Nephron progenitor cell (in vitro differentiated cells): ENCODE results near the gene TACC3.

Experiments
- DNase-seq: peaks from one replicate; pipeline ENCODE4 v3.0.0; 2021
- H3K27ac Mint-ChIP-seq: 2 replicates; pipeline ENCODE4 v1.8.0; 2021; ENCODE audit warnings: mild to moderate bottlenecking, moderate library complexity, mixed read lengths
- H3K27me3 Mint-ChIP-seq: 2 replicates; pipeline ENCODE4 v1.8.0; 2021; ENCODE audit warnings: mild to moderate bottlenecking, low read depth, mixed read lengths; ENCODE audit not compliant: poor library complexity
- H3K36me3 Mint-ChIP-seq: 2 replicates; pipeline ENCODE4 v1.8.0; 2021; ENCODE audit warnings: low read depth, mixed read lengths
- H3K4me1 Mint-ChIP-seq: 2 replicates; pipeline ENCODE4 v1.8.0; 2021; ENCODE audit warnings: mixed read lengths
- H3K4me3 Mint-ChIP-seq: 2 replicates; pipeline ENCODE4 v1.8.0; 2021; ENCODE audit warnings: mild to moderate bottlenecking, moderate library complexity, mixed read lengths
- H3K9me3 Mint-ChIP-seq: 2 replicates; pipeline ENCODE4 v1.8.0; 2021; ENCODE audit warnings: mild to moderate bottlenecking, moderate library complexity, mixed read lengths
- CTCF ChIP-seq: fragments of 200-600 bp; sonication (generic); IDR thresholded peaks from 2 replicates; pipeline ENCODE4 v1.5.0; 2021; ENCODE audit warnings: antibody characterized with exemption

TACC3 gene

GRCh38 chr4:1756893-1757779 is 35.8 kb downstream of the TACC3 start:
- H3K4me3 Mint-ChIP-seq: no peak overlapping the region
- H3K4me1 Mint-ChIP-seq: peaks cover 15% of the 10 kb centered on the region
- H3K9me3 Mint-ChIP-seq: no peaks in the 10 kb centered on the region
- H3K27me3 Mint-ChIP-seq: peaks cover 4% of the 10 kb centered on the region
- no peak overlapping the region for H3K27ac Mint-ChIP-seq
- no peak for TF ChIP-seq CTCF
- H3K36me3 Mint-ChIP-seq: no peaks in the 10 kb centered on the region
- no peak for DNase-seq

GRCh38 chr4:1757836-1758235 is 36.5 kb downstream of the TACC3 start:
- Mint-ChIP-seq H3K9me3 (no peaks in the 10 kb centered on the region), H3K27ac (no peak overlapping the region), H3K4me3 (no peak overlapping the region), H3K36me3 (no peaks in the 10 kb centered on the region), H3K27me3 (peaks cover 4% of the 10 kb centered on the region), H3K4me1 (peaks cover 20% of the 10 kb centered on the region)
- no peak for TF ChIP-seq CTCF
- DNase-seq: no peak

- TF ChIP-seq CTCF: no peak
- Mint-ChIP-seq H3K9me3 (no peaks in the 10 kb centered on the region), H3K4me3 (no peak overlapping the region), H3K27ac (no peak overlapping the region), H3K4me1 (peaks cover 20% of the 10 kb centered on the region), H3K36me3 (no peaks in the 10 kb centered on the region), H3K27me3 (peaks cover 4% of the 10 kb centered on the region)
- no peak for DNase-seq
Measured at GRCh38 chr4:1758306-1759121, 37.2 kb downstream of the TACC3 start.

- TF ChIP-seq CTCF: no peak
- H3K4me1 Mint-ChIP-seq: peaks cover 25% of the 10 kb centered on the region
- peaks cover 2% of the 10 kb centered on the region for H3K27me3 Mint-ChIP-seq
- DNase-seq: peak; percentile 20
- no peaks in the 10 kb centered on the region for H3K9me3 Mint-ChIP-seq
- H3K27ac Mint-ChIP-seq: peak overlapping the region; percentile 79
- no peak overlapping the region for H3K4me3 Mint-ChIP-seq
- no peaks in the 10 kb centered on the region for H3K36me3 Mint-ChIP-seq
Measured at GRCh38 chr4:1759170-1759817, 38.0 kb downstream of the TACC3 start.

- H3K27me3 Mint-ChIP-seq: no peaks in the 10 kb centered on the region
- H3K4me3 Mint-ChIP-seq: no peak overlapping the region
- H3K27ac Mint-ChIP-seq: no peak overlapping the region
- DNase-seq: no peak
- H3K36me3 Mint-ChIP-seq: no peaks in the 10 kb centered on the region
- no peaks in the 10 kb centered on the region for H3K9me3 Mint-ChIP-seq
- H3K4me1 Mint-ChIP-seq: peaks cover 25% of the 10 kb centered on the region
- no peak for TF ChIP-seq CTCF
Measured at GRCh38 chr4:1759818-1760223, 38.5 kb downstream of the TACC3 start.
